Osteocyte (in vitro differentiated cells): ENCODE results near the gene SLC45A2. TPM values are rescaled to one million over a fixed set of nuclear protein-coding genes. Genes with fewer than 3 reads are reported as not detected.

Experiments
- DNase-seq: peaks from one replicate; pipeline ENCODE4 v3.0.0; 2021; ENCODE audit warnings: mixed read lengths; ENCODE audit not compliant: unreplicated experiment; ENCODE audit errors: extremely low spot score
- H3K27ac Mint-ChIP-seq: one replicate; pipeline ENCODE4 v1.8.0; 2021; ENCODE audit warnings: mild to moderate bottlenecking, mixed read lengths; ENCODE audit not compliant: unreplicated experiment
- H3K27me3 Mint-ChIP-seq: one replicate; pipeline ENCODE4 v1.8.0; 2021; ENCODE audit warnings: mixed read lengths; ENCODE audit not compliant: unreplicated experiment
- H3K36me3 Mint-ChIP-seq: one replicate; pipeline ENCODE4 v1.8.0; 2021; ENCODE audit warnings: mixed read lengths; ENCODE audit not compliant: unreplicated experiment
- H3K4me1 Mint-ChIP-seq: one replicate; pipeline ENCODE4 v1.8.0; 2021; ENCODE audit warnings: mixed read lengths; ENCODE audit not compliant: unreplicated experiment
- H3K4me3 Mint-ChIP-seq: one replicate; pipeline ENCODE4 v1.8.0; 2021; ENCODE audit warnings: mild to moderate bottlenecking, moderate library complexity, mixed read lengths; ENCODE audit not compliant: unreplicated experiment
- H3K9me3 Mint-ChIP-seq: one replicate; pipeline ENCODE4 v1.8.0; 2021; ENCODE audit warnings: mixed read lengths; ENCODE audit not compliant: unreplicated experiment
- CTCF ChIP-seq: fragments of 200-600 bp; sonication (generic); IDR thresholded peaks from 2 replicates; pipeline ENCODE4 v1.5.0; 2021; ENCODE audit warnings: antibody characterized with exemption, mild to moderate bottlenecking, moderate library complexity
- total RNA-seq: library from RNA; stranded (reverse); gene quantifications from 2 replicates; pipeline ENCODE4 v1.2.1, GENCODE V29; 2021

Gene SLC45A2
- total RNA-seq, 1 donor from 2014 or later, result not detected

GRCh38 chr5:33969572-33970452 lies 14.7 kb downstream of the SLC45A2 start:
- Mint-ChIP-seq H3K9me3 (no peaks in the 10 kb centered on the region), H3K36me3 (no peaks in the 10 kb centered on the region), H3K27ac (no peak overlapping the region), H3K4me3 (no peak overlapping the region), H3K27me3 (peaks cover 11% of the 10 kb centered on the region), H3K4me1 (peaks cover 2% of the 10 kb centered on the region)
- TF ChIP-seq CTCF, result peak; percentile 86
- no peak for DNase-seq

- Mint-ChIP-seq H3K36me3 (no peaks in the 10 kb centered on the region), H3K27me3 (peaks cover 9% of the 10 kb centered on the region), H3K4me1 (peaks cover 2% of the 10 kb centered on the region), H3K9me3 (no peaks in the 10 kb centered on the region), H3K27ac (no peak overlapping the region), H3K4me3 (no peak overlapping the region)
- no peak for TF ChIP-seq CTCF
- no peak for DNase-seq
Observed at GRCh38 chr5:33968211-33969005, 16.1 kb downstream of the SLC45A2 start.

GRCh38 chr5:33966805-33967204 lies 17.7 kb downstream of the SLC45A2 start:
- Mint-ChIP-seq H3K36me3 (no peaks in the 10 kb centered on the region), H3K4me1 (peaks cover 2% of the 10 kb centered on the region), H3K4me3 (no peak overlapping the region), H3K27me3 (peaks cover 7% of the 10 kb centered on the region), H3K27ac (no peak overlapping the region), H3K9me3 (no peaks in the 10 kb centered on the region)
- TF ChIP-seq CTCF, result no peak
- no peak for DNase-seq

- no peaks in the 10 kb centered on the region for H3K36me3 Mint-ChIP-seq
- TF ChIP-seq CTCF, result no peak
- H3K27ac Mint-ChIP-seq, result no peak overlapping the region
- H3K27me3 Mint-ChIP-seq, result peaks cover 27% of the 10 kb centered on the region
- H3K9me3 Mint-ChIP-seq, result no peaks in the 10 kb centered on the region
- no peak overlapping the region for H3K4me3 Mint-ChIP-seq
- DNase-seq, result no peak
- H3K4me1 Mint-ChIP-seq, result no peaks in the 10 kb centered on the region
Observed at GRCh38 chr5:33964132-33964700, 20.3 kb downstream of the SLC45A2 start.

- H3K4me3 Mint-ChIP-seq, result no peak overlapping the region
- H3K36me3 Mint-ChIP-seq, result no peaks in the 10 kb centered on the region
- H3K9me3 Mint-ChIP-seq, result peaks cover 11% of the 10 kb centered on the region
- no peak for TF ChIP-seq CTCF
- H3K27me3 Mint-ChIP-seq, result peaks cover 42% of the 10 kb centered on the region
- no peak for DNase-seq
- H3K4me1 Mint-ChIP-seq, result no peaks in the 10 kb centered on the region
- no peak overlapping the region for H3K27ac Mint-ChIP-seq
Observed at GRCh38 chr5:33958176-33958575, 26.3 kb downstream of the SLC45A2 start.
